Measurements from ENCODE around the gene TRAIP.

- TF ChIP-seq SP2 (tag by site-specific recombination; IDR thresholded peaks at IDR 0.05) (no peak), ZFP37 (tag by site-specific recombination; IDR thresholded peaks at IDR 0.05) (no peak), ZNF518A (tag by site-specific recombination; conservative IDR thresholded peaks at IDR 0.05; ENCODE audit: low read depth) (no peak)
Measured at GRCh38 chr3:49842843-49843517, 13.4 kb downstream of the TRAIP start.
